Tibial nerve (tissue), 4 donors: ENCODE measurements around the gene PACSIN2. TPM values are rescaled to one million over a fixed set of nuclear protein-coding genes. Genes with fewer than 3 reads are reported as not detected.
A peak's percentile ranks its signal among the peaks of the same experiment; 100 is the strongest.

Source experiments
- DNase-seq, 2 donors: peaks; one replicate each; pipeline ENCODE4 v3.0.0-alpha.2; 2019; ENCODE audit warnings: low spot score in 2 of 2
- H3K27ac ChIP-seq, 4 donors: fragments of 200-600 bp; sonication (generic) in 3 of 4; one replicate each; pipeline ENCODE4 v1.5.1; 2017 to 2019; ENCODE audit warnings: mild to moderate bottlenecking in 1 of 4
- H3K27me3 ChIP-seq, 2 donors: fragments of 200-600 bp; sonication (generic) in 1 of 2; one replicate each; pipeline versions ENCODE4 v1.5.1 to v1.6.0; 2017 to 2019
- H3K36me3 ChIP-seq, 3 donors: fragments of 200-600 bp; sonication (generic); one replicate each; pipeline ENCODE4 v1.5.1; 2018 to 2019
- H3K4me1 ChIP-seq, 4 donors: fragments of 200-600 bp; sonication (generic) in 3 of 4; one replicate each; pipeline ENCODE4 v1.5.1; 2017 to 2019
- H3K4me3 ChIP-seq, 4 donors: fragments of 200-600 bp; sonication (generic) in 3 of 4; one replicate each; pipeline ENCODE4 v1.5.1; 2017 to 2019; ENCODE audit warnings: mild to moderate bottlenecking in 1 of 4, moderate library complexity in 1 of 4
- H3K9me3 ChIP-seq, 4 donors: fragments of 200-600 bp; sonication (generic) in 3 of 4; one replicate each; pipeline ENCODE4 v1.5.1; 2017 to 2019
- EP300 ChIP-seq, 2 donors: sonication (generic); formaldehyde crosslinking; IDR thresholded peaks; one replicate each; pipeline ENCODE4 v1.6.1; 2017; ENCODE audit warnings: antibody characterized with exemption in 2 of 2, mild to moderate bottlenecking in 1 of 2
- POLR2A ChIP-seq, 2 donors: fragments of 450-650 bp; IDR thresholded peaks; one replicate each; pipeline ENCODE4 v1.6.1; 2017; ENCODE audit warnings: antibody characterized with exemption in 2 of 2, mild to moderate bottlenecking in 2 of 2, moderate library complexity in 2 of 2
- WGBS, 2 donors: methylation state at CpG; one replicate each; pipeline ENCODE4 v1.1.5; 2018; 5-methylcytosine and 5-hydroxymethylcytosine counted together
- total RNA-seq, 4 donors: library from RNA; depleted of rRNA; stranded (reverse); fragments of >200 nt; gene quantifications; one replicate each; pipeline ENCODE4 v1.1.0, GENCODE V29; 2016
- TF ChIP-seq, protein P1 (sequence below), 5 experiments: fragments of 200-600 bp in 3 of 5; fragments of 450-650 bp in 2 of 5; sonication (generic) in 3 of 5; IDR thresholded peaks; one replicate each; pipeline ENCODE4 v1.5.1; 2016 to 2019; ENCODE audit warnings: antibody characterized with exemption in 5 of 5, mild to moderate bottlenecking in 3 of 5, moderate library complexity in 2 of 5

PACSIN2 gene
- total RNA-seq, 4 donors from 2014 or later, result 45.9 to 78.2 (median 59.0) TPM

DNA sequence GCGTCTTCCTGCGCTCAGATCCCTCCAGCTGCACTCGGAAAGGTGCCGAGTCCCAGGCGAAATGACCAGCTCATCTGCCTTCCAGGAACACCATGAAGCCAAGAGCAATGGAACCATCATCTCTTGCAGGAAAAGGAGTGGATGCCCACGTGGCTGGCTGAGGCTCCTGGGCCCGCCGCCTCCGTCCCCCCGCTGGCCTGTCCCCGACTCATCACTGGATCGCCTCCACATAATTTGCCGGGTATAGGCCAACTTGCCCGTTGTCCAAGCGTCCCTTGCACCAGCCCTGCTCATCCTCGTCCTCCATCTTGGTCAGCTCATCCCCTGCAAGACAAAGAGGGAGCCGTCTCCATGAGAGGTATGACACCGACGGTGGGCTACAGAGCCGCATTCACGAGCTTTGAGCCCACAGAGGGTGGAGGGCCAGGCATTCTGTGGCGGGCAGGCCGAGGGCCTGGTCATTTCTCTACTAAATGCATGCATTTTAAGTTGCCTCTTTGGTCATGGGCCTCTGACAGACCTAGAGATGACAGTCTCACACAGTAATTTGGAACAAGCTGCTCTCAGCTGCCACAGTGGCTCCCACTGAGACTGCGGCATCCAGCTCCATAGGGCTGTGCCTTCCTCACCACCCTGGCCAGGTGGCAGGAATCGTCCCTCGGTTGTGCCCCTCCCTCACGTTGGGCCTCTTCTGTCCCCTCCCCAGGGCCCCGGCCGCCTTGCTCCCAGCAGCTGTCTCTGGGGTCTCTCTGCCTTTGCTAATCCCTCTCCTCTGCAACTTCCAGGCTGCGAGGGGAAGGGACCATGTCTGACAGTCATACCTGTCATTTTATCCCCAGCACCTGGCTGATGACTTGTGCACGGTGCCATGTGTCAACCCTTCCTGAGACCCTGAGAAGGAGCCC, 143.6 kb downstream of the PACSIN2 start:
- WGBS, 2 donors, result 89% methylated on average over 29 of the region's 31 CpGs
- H3K4me1 ChIP-seq, result peaks cover 0 to 18% (median 0%) of the 10 kb centered on the region in 4 donors

DNA sequence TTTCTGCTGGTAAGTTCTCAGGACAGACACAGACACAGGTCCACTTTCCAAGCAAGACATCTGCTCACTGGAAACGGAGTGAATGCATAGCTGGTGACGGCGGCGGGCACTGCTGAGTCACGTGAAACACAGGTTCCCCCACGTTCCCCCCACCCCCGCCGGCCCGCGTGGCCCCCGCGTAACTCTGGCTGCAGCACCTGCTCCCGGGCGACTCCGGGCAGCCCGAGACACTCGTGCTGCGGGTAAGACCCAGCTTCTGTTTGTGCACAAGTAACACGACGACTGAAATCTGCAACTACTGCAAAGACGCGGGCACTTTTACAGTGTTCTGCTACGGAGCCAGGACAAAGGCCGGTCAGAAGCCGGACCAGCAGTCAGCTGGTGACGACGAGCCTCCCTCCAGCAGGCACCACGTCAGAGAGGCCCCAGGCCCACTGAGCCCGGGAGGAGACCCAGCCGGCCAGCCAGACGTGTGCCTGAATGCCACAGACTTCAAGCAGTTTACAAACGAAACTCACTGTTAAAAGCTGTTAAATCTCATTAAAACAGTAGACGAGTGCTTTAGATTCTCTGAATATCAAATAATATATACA, 145.0 kb downstream of the PACSIN2 start:
- H3K4me1 ChIP-seq, result peaks cover 0 to 18% (median 0%) of the 10 kb centered on the region in 4 donors
- H3K27me3 ChIP-seq, result no peaks in the 10 kb centered on the region
- no peaks in the 10 kb centered on the region for H3K9me3 ChIP-seq
- WGBS, 2 donors, result 84 to 85% methylated on average over 33 of the region's 33 CpGs
- H3K4me3 ChIP-seq, result no peak overlapping the region
- TF ChIP-seq, protein P1, sequence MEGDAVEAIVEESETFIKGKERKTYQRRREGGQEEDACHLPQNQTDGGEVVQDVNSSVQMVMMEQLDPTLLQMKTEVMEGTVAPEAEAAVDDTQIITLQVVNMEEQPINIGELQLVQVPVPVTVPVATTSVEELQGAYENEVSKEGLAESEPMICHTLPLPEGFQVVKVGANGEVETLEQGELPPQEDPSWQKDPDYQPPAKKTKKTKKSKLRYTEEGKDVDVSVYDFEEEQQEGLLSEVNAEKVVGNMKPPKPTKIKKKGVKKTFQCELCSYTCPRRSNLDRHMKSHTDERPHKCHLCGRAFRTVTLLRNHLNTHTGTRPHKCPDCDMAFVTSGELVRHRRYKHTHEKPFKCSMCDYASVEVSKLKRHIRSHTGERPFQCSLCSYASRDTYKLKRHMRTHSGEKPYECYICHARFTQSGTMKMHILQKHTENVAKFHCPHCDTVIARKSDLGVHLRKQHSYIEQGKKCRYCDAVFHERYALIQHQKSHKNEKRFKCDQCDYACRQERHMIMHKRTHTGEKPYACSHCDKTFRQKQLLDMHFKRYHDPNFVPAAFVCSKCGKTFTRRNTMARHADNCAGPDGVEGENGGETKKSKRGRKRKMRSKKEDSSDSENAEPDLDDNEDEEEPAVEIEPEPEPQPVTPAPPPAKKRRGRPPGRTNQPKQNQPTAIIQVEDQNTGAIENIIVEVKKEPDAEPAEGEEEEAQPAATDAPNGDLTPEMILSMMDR (IDR thresholded peaks at IDR 0.05), result no peak
- no peak for TF ChIP-seq EP300 (IDR thresholded peaks at IDR 0.05)
- TF ChIP-seq POLR2A (IDR thresholded peaks at IDR 0.05), result no peak
- no peak for DNase-seq
- H3K27ac ChIP-seq, result no peak overlapping the region
- H3K36me3 ChIP-seq, result peaks cover 2 to 64% (median 13%) of the 10 kb centered on the region in 3 donors

More for the DNA sequence above, 143.6 kb downstream of the PACSIN2 start:
- TF ChIP-seq EP300 (IDR thresholded peaks at IDR 0.05) (no peak), POLR2A (IDR thresholded peaks at IDR 0.05) (no peak)
- TF ChIP-seq, protein P1 (IDR thresholded peaks at IDR 0.05), result no peak
- no peak overlapping the region for H3K4me3 ChIP-seq
- H3K27ac ChIP-seq, result no peak overlapping the region
- peaks cover 2 to 78% (median 13%) of the 10 kb centered on the region in 3 donors for H3K36me3 ChIP-seq
- DNase-seq, result no peak
- H3K27me3 ChIP-seq, result no peaks in the 10 kb centered on the region
- no peaks in the 10 kb centered on the region for H3K9me3 ChIP-seq

DNA sequence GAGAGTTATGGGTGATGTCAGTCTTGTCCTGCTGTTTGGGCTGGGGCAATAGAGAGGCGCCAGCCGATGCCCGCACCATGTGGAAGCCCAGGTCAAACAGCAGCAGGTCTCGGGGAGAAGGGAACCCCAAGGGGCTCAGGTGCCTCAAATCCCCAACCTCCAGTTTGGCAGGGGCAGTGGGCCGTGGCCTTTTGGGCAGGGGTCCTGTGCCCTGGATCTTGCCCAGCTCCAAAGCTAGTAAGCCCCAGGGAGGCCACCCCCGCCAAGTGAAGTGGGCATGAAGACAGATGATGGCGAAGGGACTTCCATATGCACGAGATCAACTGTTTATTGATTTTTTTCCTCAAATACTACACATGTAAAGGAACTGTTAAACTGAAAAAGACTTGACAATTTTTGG, 145.5 kb downstream of the PACSIN2 start:
- Histone ChIP-seq H3K27me3 (no peaks in the 10 kb centered on the region), H3K9me3 (no peaks in the 10 kb centered on the region), H3K4me1 (peaks cover 0 to 18% (median 0%) of the 10 kb centered on the region in 4 donors), H3K36me3 (peaks cover 2 to 58% (median 12%) of the 10 kb centered on the region in 3 donors), H3K27ac (no peak overlapping the region), H3K4me3 (no peak overlapping the region)
- 86 to 87% methylated on average over 8 of the region's 8 CpGs for WGBS, 2 donors
- TF ChIP-seq, protein P1 (IDR thresholded peaks at IDR 0.05), result no peak
- TF ChIP-seq EP300 (IDR thresholded peaks at IDR 0.05) (no peak), POLR2A (IDR thresholded peaks at IDR 0.05) (no peak)
- no peak for DNase-seq

DNA sequence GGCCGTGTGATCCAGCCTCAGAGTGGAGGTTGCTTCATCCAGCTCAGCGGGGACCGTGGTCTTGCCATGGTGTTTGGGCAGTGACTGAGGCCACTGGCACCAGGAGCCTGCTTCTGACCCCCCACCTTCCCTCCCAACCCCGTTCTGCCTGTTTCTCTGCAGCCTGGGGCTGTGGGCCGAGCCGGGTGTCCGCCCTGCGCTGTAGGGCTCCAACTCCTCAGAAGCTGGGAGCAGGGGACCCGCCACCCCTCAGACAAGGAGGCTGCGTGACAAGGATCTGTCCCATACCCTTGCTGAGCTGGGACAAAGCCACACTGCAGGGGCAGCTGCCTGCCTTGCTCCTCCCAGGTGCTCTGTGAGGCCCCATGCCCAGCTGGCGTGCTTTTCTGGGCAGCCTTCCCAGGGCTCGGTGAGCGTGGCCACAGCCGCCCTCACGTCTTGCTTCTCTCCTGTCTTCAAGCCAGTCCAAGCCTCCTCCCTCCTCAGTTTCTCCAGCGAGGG, 146.1 kb downstream of the PACSIN2 start:
- DNase-seq, result no peak
- Histone ChIP-seq H3K4me1 (peaks cover 0 to 18% (median 0%) of the 10 kb centered on the region in 4 donors), H3K36me3 (peaks cover 2 to 52% (median 7%) of the 10 kb centered on the region in 3 donors), H3K27ac (peak overlapping the region in 1 of 4 donors; percentile 40), H3K4me3 (no peak overlapping the region), H3K27me3 (no peaks in the 10 kb centered on the region), H3K9me3 (no peaks in the 10 kb centered on the region)
- TF ChIP-seq EP300 (IDR thresholded peaks at IDR 0.05) (no peak), POLR2A (IDR thresholded peaks at IDR 0.05) (no peak)
- TF ChIP-seq, protein P1 (IDR thresholded peaks at IDR 0.05), result no peak
- whole genome bisulfite sequencing, 2 donors, result 66 to 76% methylated on average over 16 of the region's 16 CpGs
